ENCODE data around the gene LSM3.

Gene LSM3

DNA sequence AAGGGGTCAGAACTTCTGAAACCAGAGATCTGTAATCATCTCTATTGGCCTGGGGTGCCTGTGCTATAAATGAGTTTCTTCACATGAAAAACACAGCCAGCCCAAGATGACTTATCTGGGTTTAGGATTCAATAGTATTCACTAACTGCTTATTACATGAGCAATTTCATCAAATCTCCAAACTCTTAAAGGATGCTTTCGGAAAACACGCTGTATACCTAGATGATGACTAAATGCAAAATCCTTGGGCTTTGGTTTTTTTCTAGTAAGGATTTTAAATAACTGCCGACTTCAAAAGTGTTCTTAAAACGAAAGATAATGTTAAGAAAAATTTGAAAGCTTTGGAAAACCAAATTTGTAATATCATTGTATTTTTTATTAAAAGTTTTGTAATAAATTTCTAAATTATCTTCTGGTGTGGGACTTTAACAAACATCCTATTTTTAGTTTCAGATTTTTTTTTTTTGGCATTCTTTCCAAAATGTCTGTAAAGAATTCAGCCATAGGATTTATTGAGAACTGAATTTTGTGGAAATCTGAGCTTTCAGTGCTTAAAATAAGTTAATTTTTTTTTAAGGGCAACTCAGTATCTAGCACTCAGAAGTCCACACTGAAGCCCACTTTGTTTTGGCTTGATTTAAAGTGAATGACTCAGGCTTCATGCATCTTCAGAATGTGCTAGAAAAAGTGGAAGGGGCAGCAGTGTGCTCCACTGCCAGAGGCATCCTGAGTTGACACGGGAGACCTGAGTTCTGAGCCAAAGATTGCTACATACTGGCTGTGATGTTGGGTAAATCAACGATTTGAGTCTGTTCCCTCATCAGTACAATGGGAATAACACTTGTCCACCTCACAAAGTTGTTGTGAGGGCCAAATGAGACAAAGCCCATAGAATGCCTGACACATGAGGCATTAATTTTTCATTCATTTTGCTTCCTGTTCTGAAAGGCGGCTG lies 35.1 kb upstream of the LSM3 start:
- DNase-seq = no peak

- no peak for DNase-seq
Observed at GRCh38 chr3:14144423-14145075, 34.1 kb upstream of the LSM3 start.

DNA sequence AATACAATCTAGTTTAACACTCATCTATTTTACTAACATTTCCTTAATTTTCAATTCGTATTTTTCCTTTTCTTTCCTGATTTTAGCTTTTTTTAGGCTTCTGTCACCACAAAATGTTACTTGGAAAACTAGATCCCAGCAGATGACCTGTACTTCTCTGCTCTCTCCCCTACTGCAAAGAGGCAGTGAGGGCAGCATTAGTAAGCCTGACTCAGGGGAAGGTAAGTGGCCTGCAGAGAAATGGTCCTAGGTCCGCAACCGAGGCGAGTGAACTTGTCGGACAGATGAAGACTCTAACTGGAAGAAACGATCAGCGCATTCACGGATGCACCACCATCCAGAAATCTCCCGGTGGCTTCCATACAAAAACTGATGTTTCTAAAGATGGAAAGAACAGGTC lies 33.4 kb upstream of the LSM3 start:
- DNase-seq = no peak

DNA sequence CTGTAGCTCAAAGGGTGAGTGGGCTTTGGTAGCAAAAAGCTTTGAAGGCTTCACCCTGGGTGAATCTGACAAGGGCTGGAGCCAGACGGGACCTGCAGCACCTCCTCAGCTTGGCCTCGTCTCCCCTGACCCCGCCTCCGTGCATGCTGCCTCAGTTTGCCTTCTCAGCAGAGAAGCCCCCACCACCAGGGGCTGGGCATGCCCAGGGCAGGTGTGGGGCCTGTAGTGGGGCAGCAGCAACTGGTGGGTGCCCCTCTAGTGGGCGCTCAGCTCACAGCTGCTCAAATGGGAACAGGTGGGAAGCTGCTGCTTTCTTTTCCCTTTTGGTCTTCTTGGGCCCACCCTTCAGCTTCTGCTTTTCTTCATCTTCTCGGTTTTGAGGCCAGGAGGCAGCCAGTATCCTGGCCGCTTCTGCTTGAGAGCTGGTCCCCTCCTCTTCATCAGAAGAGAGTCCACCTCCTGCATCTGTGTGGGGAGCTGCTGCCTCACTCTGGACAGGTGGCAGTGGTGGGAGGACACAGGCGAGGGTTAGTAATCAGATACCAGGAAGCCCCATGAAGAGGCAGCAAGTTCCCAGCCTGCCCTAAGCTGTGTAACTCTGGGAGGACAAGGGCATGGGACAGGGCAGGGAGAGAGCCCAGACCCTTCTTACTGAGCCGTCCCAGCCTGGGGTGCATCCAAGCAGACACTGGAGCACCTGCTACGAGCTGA lies 32.8 kb upstream of the LSM3 start:
- DNase-seq = no peak

DNA sequence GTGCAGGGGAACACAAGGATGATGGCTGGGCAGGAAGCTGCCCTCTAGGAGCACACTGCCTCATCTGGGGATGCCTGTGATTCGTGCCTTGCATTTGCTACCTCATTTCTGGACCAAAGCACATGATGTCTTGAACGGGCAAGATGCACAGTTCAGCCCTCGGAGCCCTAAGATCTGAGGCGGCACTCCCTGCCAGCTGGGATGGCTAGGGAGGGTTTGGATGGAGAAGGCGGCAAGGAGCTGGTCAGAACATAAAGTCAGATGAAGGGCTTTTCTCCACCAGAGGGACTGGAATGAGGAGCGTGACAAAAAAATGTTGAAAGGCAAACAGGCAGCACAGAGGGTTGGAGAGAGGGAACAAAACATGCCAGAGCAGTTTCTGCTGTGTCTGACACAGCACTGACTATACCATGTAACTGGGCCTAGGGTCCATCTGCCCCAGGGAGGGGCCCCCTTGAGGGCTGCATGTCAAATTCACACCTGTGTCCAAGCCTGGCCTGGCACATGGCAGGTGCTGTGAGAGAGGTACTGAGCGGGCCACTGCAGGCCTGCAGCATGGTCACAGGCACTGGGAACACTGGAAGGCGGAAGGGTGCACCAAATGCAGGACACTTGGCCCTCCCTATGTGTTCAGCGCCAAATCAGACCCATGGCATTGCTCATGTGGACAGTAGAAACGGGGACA lies 32.1 kb upstream of the LSM3 start:
- DNase-seq = no peak

GRCh38 chr3:14147066-14147435 lies 31.6 kb upstream of the LSM3 start:
- no peak for DNase-seq

GRCh38 chr3:14147617-14148016 lies 31.0 kb upstream of the LSM3 start:
- no peak for DNase-seq

DNA sequence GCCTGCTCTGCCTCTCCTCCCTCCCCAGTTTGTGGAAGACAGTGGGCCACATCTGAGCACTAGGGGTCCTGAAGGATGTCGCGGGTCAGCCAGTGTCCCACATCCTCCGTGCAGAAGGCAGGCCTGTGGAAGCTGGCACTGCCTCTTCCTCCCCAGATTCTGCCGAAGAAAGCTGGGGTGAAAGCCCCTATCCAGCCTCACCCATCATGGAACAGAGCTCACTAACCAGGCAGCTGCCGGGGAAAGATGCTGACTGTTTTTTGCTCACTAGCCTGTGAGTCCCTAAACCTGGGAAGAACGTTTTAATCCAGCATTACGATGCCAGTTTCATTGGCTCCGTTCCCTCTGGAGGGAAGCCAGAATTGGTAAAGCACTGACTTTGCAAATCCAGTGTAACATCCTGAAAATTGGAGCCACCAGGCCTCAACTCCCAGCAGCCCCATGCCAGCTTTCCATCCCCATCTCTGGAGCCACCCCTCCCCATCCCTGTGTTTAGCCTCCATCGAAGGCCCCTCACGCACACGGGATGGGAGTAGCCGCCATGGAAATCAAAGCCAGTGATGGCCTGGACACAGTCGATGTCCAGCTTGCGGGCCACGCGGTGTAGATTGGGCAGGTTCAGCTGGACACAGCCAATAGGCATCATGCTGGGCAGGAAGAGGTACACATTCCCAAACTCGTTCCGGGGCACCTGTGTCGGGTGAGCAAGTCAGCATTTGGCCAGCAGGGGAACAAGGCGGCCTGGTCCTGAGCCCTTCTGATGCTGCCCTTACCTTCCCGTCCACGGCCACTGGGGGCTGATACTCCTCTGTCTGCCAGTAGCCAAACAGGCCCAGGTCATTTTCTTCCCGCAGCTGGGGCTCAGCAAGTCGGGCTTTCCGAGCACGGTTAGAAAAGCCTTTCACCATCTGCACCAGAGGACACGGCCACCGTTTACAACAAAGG lies 30.3 kb upstream of the LSM3 start:
- DNase-seq = no peak

DNA sequence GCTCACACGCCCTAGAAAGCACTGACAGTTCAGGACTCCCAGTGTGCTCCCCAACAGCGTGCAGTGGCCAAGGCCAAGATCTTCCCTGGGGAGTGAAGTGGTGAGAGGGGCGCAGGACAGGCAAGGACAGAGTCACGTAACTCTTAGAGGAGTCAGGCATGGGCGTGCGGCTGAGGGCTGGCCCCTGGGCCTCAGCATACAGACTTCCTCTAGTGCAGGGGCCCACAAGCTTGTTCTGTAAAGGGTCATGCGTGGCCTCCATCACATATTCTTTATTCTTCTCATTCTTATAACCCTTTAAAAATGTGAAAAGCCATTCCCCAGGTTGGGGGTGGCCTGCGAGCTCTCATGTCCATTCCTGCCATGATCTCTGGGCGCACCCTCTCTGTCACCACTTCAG lies 28.5 kb upstream of the LSM3 start:
- no peak for DNase-seq

DNA sequence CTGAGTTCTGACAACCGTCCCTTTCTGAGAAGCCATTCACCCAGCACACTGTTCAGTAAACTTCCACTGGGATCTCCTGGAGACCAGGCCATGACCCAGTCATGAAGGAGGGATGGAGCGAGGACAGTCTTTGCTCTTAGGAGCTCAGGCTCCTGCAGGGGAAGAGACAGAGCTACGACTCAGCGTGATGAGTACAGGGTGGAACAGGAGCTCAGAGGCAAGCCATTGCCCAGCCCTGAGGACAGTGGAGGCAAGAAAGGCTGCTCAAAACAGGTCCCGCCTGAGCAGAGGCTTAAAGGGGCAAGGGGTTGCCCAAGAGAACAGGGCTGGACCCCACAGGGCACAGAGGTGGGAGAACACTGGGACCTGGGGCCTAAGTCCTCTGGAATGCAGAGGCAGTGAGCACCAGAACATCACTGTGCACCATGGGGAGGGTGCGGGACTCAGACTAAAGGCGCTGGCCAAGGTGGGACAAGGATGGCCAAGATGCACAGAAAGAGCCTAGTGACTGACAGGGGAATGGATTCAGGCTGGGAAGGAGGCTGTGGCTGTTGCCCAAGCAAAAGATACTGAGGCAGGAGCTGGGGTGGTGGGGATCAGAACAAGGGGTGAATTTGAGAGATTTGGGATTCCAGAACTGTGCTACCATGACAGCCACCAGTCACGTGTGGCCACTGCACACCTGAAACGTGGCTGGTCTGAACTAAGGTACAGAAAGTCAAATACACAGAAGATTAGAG lies 28.0 kb upstream of the LSM3 start:
- no peak for DNase-seq

- no peak for DNase-seq
Observed at GRCh38 chr3:14151471-14152083, 27.0 kb upstream of the LSM3 start.

- peak; percentile 2 for DNase-seq
Observed at GRCh38 chr3:14152233-14152962, 26.2 kb upstream of the LSM3 start.

- no peak for DNase-seq
Observed at GRCh38 chr3:14152963-14153355, 25.7 kb upstream of the LSM3 start.

GRCh38 chr3:14153663-14154062 lies 25.0 kb upstream of the LSM3 start:
- DNase-seq = no peak

- no peak for DNase-seq
Observed at GRCh38 chr3:14154276-14154675, 24.3 kb upstream of the LSM3 start.

DNA sequence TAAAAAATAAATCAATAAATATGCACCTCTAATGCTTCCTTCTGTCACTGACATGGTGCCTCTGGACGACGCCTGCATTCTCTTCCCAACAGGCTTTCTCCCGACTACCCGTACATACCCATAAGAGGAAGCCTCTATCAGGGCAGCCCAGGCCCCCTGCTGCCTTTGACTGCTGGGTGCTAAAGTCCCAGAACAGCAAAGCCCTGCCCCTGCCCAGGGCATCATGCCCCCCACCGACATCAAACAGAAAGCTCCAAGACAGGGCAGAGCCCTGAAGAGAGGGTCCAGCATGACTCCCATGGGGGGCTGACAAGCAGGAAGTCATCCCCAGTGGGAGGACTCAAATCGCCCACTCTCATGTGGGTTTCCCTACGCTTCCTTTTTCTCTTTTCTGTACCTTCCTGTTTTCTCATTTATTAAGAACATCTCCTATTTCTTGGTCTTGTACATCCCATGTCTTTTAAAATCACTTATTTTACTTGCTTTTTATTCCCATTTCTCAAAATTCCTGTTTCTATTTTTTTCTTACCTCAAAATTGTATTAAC lies 23.6 kb upstream of the LSM3 start:
- DNase-seq = no peak

DNA sequence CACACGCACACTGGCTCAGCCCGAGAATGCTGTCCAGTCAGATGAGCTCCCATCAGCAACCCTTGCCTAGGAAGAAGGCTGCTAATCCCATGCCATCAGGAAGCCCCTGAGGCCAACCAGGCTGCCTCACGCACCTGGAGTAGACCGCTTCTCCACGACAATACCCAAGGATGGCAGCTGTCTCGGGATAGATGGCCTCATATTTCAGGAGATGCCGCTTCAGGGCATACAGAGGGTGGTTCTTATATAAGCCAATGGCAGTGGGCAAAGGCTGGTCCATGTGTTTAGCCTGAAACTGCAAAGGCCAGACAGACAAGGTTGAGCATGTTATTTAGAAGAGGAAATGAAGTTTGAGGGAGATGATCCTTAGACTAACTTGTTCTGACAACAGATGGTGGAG lies 22.4 kb upstream of the LSM3 start:
- no peak for DNase-seq

GRCh38 chr3:14156843-14157561 lies 21.6 kb upstream of the LSM3 start:
- DNase-seq = no peak

DNA sequence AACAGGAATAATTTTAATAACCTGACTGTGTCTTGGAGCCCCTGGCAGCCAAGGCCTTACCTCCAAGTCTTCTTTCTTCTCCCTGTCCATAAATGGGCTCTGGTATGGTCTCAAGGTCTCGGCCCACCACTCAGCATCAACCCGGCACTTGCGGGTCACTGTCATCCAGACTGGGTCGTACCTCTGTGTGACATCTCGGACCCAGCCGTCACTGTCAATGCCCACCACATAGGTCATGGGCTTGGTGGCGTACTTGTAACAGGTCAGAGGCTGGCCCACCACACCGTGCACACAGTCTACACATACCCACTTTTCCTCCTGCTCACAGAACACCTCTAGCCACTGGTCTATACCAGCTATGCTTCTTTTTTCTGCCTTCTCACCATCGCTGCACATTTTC lies 20.7 kb upstream of the LSM3 start:
- no peak for DNase-seq

All from NCI-H146 (cell line).